ENCODE data around the gene GSPT2.
A peak's percentile ranks its signal among the peaks of the same experiment; 100 is the strongest.
"Not testable (repeated sequence)": the region's sequence is repeated elsewhere in the genome, so short reads cannot be mapped to it uniquely, and the experiment has no call there.

Gene GSPT2

GRCh38 chrX:51743179-51743957 lies at the start of gene GSPT2:
TSS of gene GSPT2 (plus strand) at chrX:51743442. CDS start at chrX:51743627, 185 bp downstream.
- DNase-seq = peak in 12 of 14 donors; percentile 6 to 63 (median 40)

DNA sequence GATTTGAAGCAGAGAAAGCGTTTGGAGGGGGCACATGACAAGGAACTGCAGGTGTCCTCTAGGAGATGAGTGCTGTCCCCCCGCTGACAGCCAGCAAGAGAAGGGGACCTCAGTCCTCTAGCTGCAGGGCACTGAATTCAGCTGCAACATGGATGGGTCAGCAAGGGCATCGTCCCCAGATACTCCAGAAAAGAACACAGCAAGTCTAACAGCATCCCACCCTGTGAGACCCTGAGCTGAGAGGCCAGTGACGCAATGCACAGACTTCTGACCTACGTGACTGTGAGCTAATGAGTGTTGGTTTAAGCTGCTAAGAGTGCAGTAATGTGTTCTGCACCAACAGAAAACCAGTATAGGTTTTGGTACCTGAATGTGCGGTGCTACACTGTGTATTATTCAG lies 49.0 kb upstream of the GSPT2 start:
- no peak for DNase-seq

- no peak for DNase-seq
Observed at GRCh38 chrX:51697397-51697796, 45.8 kb upstream of the GSPT2 start.

GRCh38 chrX:51710277-51711164 lies 32.7 kb upstream of the GSPT2 start, which contains the start of gene CENPVL1:
TSS of gene CENPVL1 (plus strand) at chrX:51710512. CDS start at chrX:51710512, 0 bp downstream.
- DNase-seq = not testable (repeated sequence)

GRCh38 chrX:51712943-51713647 lies 30.1 kb upstream of the GSPT2 start:
- DNase-seq = not testable (repeated sequence)

DNA sequence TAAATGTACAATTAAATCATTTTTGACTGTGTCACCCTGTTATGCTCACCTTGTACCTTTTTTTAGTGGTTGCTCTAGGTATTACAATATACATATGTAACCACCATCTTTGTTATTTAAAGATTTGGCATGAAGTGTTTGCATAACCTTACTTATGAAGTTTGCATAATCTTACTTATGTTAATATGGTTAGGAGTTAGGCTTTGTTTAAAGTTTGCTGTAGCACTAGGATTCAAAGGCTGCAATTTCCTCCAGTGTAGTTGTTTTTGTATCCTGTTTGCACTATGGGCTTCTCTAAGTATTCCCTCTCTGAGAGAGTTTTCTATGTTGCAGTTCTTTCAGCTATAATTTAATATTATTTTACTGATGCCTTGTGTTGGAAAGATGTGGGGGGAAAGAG lies 15.0 kb upstream of the GSPT2 start:
- DNase-seq = no peak

GRCh38 chrX:51737091-51737490 lies 6.2 kb upstream of the GSPT2 start:
- no peak for DNase-seq

- DNase-seq = no peak
Observed at GRCh38 chrX:51742586-51742985, 656 bp upstream of the GSPT2 start.

DNA sequence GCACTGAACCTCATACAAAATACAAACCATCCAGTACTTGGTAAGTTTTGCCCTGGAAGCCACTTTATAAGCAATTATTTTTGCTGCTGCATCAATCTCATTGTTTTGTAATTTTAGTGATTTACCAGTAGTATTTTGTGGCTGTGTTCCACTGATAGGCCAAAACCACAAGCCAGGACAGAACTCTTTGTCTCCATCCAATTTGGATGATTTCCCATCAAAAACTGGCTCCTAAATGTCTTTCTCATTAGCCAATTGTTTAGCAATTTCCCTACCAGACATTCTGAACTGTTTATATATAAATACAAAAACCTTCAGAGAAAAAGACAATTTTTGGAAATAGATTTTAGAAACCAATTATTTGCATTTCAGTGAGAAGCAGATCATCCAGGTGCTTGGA lies 4.4 kb downstream of the GSPT2 start:
- no peak for DNase-seq

DNA sequence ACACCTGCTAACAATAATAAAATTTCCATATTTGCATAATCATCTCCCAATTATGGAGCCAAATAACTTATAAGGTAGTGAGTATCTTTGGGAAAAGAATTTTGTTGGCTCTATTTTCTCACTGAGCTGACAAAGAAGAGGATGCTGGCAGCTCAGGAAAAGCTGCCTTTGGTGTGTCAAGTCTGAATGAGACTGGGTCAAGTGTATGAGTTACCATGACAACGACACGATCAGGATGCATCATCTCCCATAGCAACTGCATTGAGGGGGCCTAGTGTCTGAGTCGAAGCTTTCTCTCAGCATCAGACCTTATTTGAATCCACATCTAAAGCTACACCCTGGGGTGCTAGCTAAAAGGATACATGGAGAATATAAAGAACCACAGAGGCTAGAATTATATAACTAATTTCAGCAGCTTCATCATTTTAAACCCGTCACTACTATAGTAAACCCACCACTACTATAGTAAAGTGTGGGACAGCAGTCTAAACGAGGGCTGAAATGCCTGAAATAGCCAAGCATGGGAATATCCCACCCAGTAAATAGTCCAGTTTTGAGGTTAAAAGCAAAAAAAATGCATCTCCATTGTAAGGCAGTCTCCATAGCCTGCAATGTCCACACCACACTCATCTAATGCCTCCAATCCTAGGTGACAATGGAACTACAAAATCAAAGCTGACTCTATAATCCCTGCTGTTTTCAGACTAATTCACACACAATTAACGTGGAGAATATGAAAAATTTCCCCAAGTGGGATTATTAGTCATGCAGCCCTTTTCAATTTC lies 16.0 kb downstream of the GSPT2 start:
- no peak for DNase-seq

DNA sequence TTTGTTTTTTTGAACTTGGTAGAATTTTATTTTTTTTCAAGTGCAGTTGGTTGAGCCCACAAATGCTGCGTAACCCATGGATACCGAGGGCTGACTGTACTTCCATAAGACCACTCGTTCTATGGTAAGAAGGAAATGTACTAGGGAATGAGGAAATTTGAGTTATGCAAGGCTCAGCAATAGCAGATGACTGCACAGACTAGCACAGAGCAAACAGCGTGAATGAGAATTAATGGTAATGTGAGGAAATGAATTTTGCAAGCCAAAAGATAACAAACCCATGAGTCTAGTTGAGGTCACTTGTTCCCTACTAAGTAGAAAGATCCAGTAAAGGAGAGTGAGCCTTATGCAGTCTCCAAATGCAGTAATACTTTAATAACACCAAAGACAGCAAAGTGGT lies 17.4 kb downstream of the GSPT2 start:
- DNase-seq = no peak

DNA sequence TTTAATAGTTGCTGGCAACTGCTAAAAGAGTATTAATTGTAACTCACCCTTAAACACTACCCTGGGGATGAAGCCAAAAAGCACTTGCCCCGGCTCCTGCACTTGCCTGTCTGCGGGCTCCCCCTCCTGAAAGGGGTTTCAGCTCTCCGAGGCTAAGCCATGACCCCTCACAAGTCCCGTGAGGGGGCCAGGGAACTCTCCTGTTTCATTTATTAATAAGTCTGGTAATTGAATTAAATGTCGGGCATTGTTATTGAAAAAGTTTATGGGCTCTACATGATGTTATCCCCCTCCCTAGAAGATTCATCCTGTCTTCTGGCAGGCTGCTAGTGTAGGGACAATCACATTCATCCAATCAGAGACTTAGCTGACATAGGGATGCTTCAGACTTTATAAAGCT lies 23.3 kb downstream of the GSPT2 start:
- no peak for DNase-seq

- no peak for DNase-seq
Observed at GRCh38 chrX:51776851-51777250, 33.6 kb downstream of the GSPT2 start.

DNA sequence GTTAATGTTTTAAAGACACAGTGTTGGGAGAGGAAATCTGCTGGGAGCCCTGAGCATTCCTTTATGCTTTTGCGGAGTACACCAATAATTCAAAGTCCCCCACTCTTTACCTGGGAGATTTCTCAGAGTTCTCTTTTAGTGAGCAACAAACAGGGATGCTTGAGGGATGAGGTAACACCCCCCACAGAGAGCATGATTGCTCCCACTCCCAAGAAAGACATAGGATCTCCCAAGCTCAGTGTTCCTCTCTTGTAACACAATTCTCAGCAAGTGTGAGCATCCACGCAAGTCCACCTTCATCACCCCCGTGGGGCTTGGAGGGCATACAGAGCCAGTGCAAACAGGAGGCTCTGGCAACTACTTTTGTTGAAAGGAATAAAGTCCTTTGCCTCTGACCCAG lies 36.1 kb downstream of the GSPT2 start:
- no peak for DNase-seq

- no peak for DNase-seq
Observed at GRCh38 chrX:51795136-51795535, 51.9 kb downstream of the GSPT2 start.

Measured in C1 segment of cervical spinal cord (tissue), 14 donors.